Uterus (tissue), 4 donors: Measurements from ENCODE around the gene PDE4D. TPM values are rescaled to one million over a fixed set of nuclear protein-coding genes. Genes with fewer than 3 reads are reported as not detected.
"Not testable (repeated sequence)": the region's sequence is repeated elsewhere in the genome, so short reads cannot be mapped to it uniquely, and the experiment has no call there.

Experiments used
- DNase-seq, 2 donors: peaks; one replicate each; pipeline ENCODE4 v3.0.0-alpha.2; 2019 to 2020
- H3K27ac ChIP-seq, 2 donors: fragments of 200-600 bp; sonication (generic); 1 replicate in 1 of 2; 2 replicates in 1 of 2; pipeline ENCODE4 v1.5.1; 2016 to 2018
- H3K27me3 ChIP-seq, 2 donors: fragments of 200-600 bp; sonication (generic); one replicate each; pipeline ENCODE4 v1.5.1; 2018 to 2019; ENCODE audit warnings: control low read depth in 1 of 2
- H3K36me3 ChIP-seq, 2 donors: fragments of 200-600 bp; sonication (generic); one replicate each; pipeline ENCODE4 v1.5.1; 2019; ENCODE audit warnings: control low read depth in 1 of 2
- H3K4me1 ChIP-seq, 2 donors: fragments of 200-600 bp; sonication (generic); one replicate each; pipeline ENCODE4 v1.5.1; 2018 to 2019; ENCODE audit warnings: control low read depth in 1 of 2
- H3K4me3 ChIP-seq, 2 donors: fragments of 200-600 bp; sonication (generic); 1 replicate in 1 of 2; 2 replicates in 1 of 2; pipeline ENCODE4 v1.5.1; 2018 to 2019; ENCODE audit warnings: mild to moderate bottlenecking in 1 of 2
- H3K9me3 ChIP-seq, 2 donors: fragments of 200-600 bp; sonication (generic); one replicate each; pipeline ENCODE4 v1.5.1; 2019; ENCODE audit warnings: control low read depth in 1 of 2
- CTCF ChIP-seq, 4 experiments: fragments of 200-600 bp in 2 of 4; fragments of 450-650 bp in 2 of 4; sonication (generic) in 2 of 4; IDR thresholded peaks; one replicate each; pipeline ENCODE4 v1.5.1; 2016 to 2019; ENCODE audit warnings: antibody characterized with exemption in 4 of 4, mild to moderate bottlenecking in 2 of 4, moderate library complexity in 1 of 4
- POLR2A ChIP-seq, 2 donors: fragments of 450-650 bp; IDR thresholded peaks; one replicate each; pipeline ENCODE4 v1.6.1; 2016; ENCODE audit warnings: antibody characterized with exemption in 2 of 2, mild to moderate bottlenecking in 1 of 2, moderate library complexity in 1 of 2
- intact Hi-C: fragments of 100-400 bp; cut with DNase I; formaldehyde crosslinking; loops from one replicate; pipeline ENCODE4 v1.15.1; 2023; ENCODE audit warnings: low total_unique reads
- total RNA-seq, 4 donors: library from RNA; depleted of rRNA in 3 of 4; stranded (reverse); fragments of >200 nt in 3 of 4; gene quantifications; one replicate each; pipeline versions ENCODE4 v1.1.0 to v1.2.4, GENCODE V29; 2014 to 2023
- donor health status: DM: yes; HTN: yes; CAD: no.

Gene PDE4D
- total RNA-seq, 4 donors from 2014 or later, result 27.1 to 77.0 (median 45.8) TPM

DNA sequence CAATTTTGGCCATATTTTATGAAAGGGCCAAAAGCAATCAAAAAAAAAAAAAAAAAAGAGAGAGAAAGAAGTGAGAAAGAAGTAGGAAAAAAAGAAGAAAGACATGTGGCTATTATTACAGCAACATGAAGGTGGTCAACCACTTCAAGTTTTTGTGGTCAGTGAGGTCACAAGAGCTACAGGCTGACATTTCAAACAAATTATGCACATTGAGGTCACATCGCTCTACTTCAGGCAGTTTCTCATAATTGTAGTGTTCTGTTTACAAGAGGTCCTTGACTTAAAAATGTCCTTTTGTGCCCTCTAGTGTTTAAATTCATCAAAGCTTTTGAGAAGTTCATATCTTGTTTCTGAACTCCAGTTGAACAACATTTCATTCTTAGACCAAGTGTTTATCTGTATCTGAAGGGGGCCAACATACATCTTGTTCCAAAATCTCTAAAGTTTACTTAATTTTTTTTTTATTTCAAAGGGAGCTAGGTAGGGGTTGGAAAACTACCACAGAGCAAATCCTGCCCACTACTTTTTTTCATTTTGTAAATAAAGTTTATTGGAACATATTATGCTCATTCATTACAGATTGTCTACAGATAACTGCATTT, 513.1 kb downstream of the PDE4D start:
- H3K4me3 ChIP-seq, result no peak overlapping the region
- H3K36me3 ChIP-seq, result no peaks in the 10 kb centered on the region
- no peaks in the 10 kb centered on the region for H3K4me1 ChIP-seq
- no peak for DNase-seq
- peak overlapping the region in 1 of 2 donors; percentile 48 for H3K27ac ChIP-seq
- TF ChIP-seq POLR2A (IDR thresholded peaks at IDR 0.05), result no peak
- peak; percentile 47 to 70 (median 60) for TF ChIP-seq CTCF (IDR thresholded peaks at IDR 0.05)
- no peaks in the 10 kb centered on the region for H3K9me3 ChIP-seq
- intact Hi-C loops, result loop anchor here (5.0 to 10.0 kb wide), 2 partner anchors 193 to 424 kb away; no protein-coding TSS in a partner anchor
- H3K27me3 ChIP-seq, result no peaks in the 10 kb centered on the region

DNA sequence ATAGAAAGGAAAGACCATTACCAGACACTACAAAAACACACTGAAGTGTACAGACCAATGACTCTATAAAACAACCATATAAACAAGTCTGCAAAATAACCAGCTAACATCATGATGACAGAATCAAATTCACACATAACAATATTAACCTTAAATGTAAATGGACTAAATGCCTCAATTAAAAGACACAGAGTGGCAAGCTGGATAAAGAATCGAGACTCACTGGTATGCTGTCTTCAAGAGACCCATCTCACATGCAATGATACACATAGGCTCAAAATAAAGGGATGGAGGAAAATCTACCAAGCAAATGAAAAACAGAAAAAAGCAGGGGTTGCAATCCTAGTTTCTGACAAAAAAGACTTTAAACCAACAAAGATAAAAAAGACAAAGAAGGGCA, 519.5 kb downstream of the PDE4D start:
- H3K4me1 ChIP-seq, H3K27me3 ChIP-seq, H3K9me3 ChIP-seq, intact Hi-C loops, H3K4me3 ChIP-seq, H3K27ac ChIP-seq, DNase-seq, H3K36me3 ChIP-seq: not testable (repeated sequence)

DNA sequence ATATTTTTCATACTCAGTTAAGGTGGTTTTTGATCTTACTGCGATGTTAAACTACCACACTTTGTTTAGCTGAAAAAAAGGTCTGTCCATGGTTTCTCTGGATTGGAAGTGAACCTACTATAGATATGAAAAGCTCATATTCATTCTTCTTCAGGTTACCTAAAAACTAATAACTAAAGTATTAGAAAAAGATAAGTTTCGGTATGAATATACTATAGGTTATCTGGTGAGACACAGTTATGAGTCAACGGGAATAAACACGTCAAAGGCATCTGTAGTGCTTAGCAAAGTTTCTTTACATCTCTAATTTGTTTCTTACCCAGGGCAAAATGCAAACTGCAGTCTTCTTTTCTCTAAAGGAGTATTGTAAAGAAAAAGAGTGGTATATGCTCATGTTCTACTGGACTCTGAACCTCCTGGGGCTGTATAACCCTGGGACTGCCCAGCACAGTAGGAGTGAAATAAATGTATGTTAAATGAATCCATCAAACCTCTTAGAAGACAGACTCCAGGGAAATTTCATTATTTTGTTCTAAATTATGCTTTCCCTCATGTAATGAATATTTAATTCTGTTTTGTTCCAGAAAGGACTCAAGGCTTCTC, 521.9 kb downstream of the PDE4D start:
- H3K27ac ChIP-seq, result no peak overlapping the region
- no peak for TF ChIP-seq CTCF (IDR thresholded peaks at IDR 0.05)
- H3K36me3 ChIP-seq, result no peaks in the 10 kb centered on the region
- H3K4me1 ChIP-seq, result no peaks in the 10 kb centered on the region
- intact Hi-C loops, result no loop called here
- H3K27me3 ChIP-seq, result no peaks in the 10 kb centered on the region
- DNase-seq, result no peak
- no peaks in the 10 kb centered on the region for H3K9me3 ChIP-seq
- H3K4me3 ChIP-seq, result no peak overlapping the region

DNA sequence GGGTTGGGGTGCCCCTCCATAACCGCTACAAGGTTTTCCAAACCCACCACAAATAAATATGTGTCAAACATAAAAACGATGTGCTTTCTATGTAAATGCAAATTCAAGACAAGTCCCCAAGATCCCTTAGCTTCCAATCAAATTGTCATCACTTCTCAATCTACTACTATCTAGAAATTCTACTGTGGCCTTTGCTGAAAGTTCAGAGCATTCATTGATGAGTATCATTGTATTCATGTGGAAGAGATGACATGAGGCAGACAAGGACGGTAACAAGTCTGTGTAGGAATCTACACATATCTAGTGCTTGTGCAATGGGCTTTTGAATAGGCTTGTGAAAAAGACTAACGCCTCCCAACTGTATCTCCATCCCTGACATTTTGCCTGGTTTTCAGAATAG, 524.6 kb downstream of the PDE4D start:
- intact Hi-C loops, result no loop called here
- Histone ChIP-seq H3K4me1 (no peaks in the 10 kb centered on the region), H3K4me3 (no peak overlapping the region), H3K27me3 (no peaks in the 10 kb centered on the region), H3K36me3 (no peaks in the 10 kb centered on the region), H3K27ac (no peak overlapping the region), H3K9me3 (no peaks in the 10 kb centered on the region)
- DNase-seq, result no peak
- TF ChIP-seq CTCF (IDR thresholded peaks at IDR 0.05), result no peak
- no peak for TF ChIP-seq POLR2A (IDR thresholded peaks at IDR 0.05)

GRCh38 chr5:59367791-59368394, 525.6 kb downstream of the PDE4D start:
- intact Hi-C loops, result no loop called here
- H3K9me3 ChIP-seq, result no peaks in the 10 kb centered on the region
- no peak overlapping the region for H3K27ac ChIP-seq
- H3K4me3 ChIP-seq, result no peak overlapping the region
- no peaks in the 10 kb centered on the region for H3K4me1 ChIP-seq
- no peaks in the 10 kb centered on the region for H3K36me3 ChIP-seq
- TF ChIP-seq POLR2A (IDR thresholded peaks at IDR 0.05), result no peak
- peak; percentile 57 to 68 (median 62) for TF ChIP-seq CTCF (IDR thresholded peaks at IDR 0.05)
- DNase-seq, result peak; percentile 52 to 60
- no peaks in the 10 kb centered on the region for H3K27me3 ChIP-seq
